K562 (cell line): ENCODE measurements around the gene PAFAH1B2.

Experiments used
- CCNT2 ChIP-seq: IDR thresholded peaks from 2 replicates; pipeline ENCODE4 v1.6.1; 2011; ENCODE audit warnings: borderline replicate concordance, low read depth, mild to moderate bottlenecking, moderate library complexity, mixed read lengths, low read length; ENCODE audit not compliant: insufficient read length; ENCODE audit errors: extremely low read depth
- CHD2 ChIP-seq: IDR thresholded peaks from 2 replicates; pipeline ENCODE4 v1.6.1; 2011; ENCODE audit warnings: low read depth, low read length
- ESRRB ChIP-seq: fragments of 250-450 bp; sonication (Bioruptor Pico); IDR thresholded peaks from 2 replicates; pipeline ENCODE4 v1.5.0; 2020; ENCODE audit warnings: mild to moderate bottlenecking, moderate library complexity, borderline replicate concordance
- ETS2 ChIP-seq: IDR thresholded peaks from 2 replicates; pipeline ENCODE4 v1.6.1; 2016; ENCODE audit warnings: borderline replicate concordance, missing genetic modification characterization, mild to moderate bottlenecking, moderate library complexity, missing compliant biosample characterization; ENCODE audit not compliant: poor library complexity, severe bottlenecking
- HCFC1 ChIP-seq: IDR thresholded peaks from 2 replicates; pipeline ENCODE4 v1.6.1; 2012; ENCODE audit warnings: low read depth, low read length, improper control_type of control experiment
- SIN3A ChIP-seq, 2 experiments: fragments of 150-350 bp in 1 of 2; IDR thresholded peaks; 2 replicates each; pipeline ENCODE4 v1.6.1; 2011 to 2016; ENCODE audit warnings: borderline replicate concordance in 2 of 2, low read depth in 2 of 2, low read length in 2 of 2, mild to moderate bottlenecking in 2 of 2, moderate library complexity in 2 of 2; ENCODE audit not compliant: control insufficient read depth in 1 of 2
- ZNF717 ChIP-seq: fragments of 250-450 bp; sonication (Bioruptor Pico); IDR thresholded peaks from 2 replicates; pipeline ENCODE4 v1.5.0; 2021
- TF ChIP-seq, protein P1 (sequence below), 3 experiments: IDR thresholded peaks in 2 of 3; conservative IDR thresholded peaks in 1 of 3; 2 replicates each; pipeline ENCODE4 v1.5.1; 2011 to 2012; ENCODE audit warnings: low read length in 3 of 3, mild to moderate bottlenecking in 3 of 3, control low read depth in 2 of 3, improper control_type of control experiment in 1 of 3, inconsistent platforms in 1 of 3, low read depth in 1 of 3, mixed read lengths in 1 of 3, moderate library complexity in 1 of 3; ENCODE audit not compliant: insufficient read depth in 2 of 3

DNA sequence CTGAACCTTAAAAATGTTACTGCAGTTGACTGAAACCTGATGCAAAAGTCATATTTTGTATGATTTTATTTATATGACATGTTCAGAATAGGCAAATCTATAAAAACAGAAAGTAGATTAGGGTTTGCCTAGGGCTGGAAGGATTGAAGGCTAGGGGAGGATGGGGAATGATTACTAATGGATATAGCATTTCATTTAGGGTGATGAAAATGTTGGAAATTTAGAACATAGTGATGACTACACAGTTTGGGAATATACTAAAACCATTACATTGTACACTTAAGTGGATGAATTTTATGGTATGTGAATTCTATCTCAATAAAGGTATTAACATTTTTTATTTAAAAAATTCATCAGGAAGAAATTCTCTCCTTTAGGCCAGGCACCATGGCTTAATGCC lies 22.9 kb upstream of the PAFAH1B2 start:
- no peak for TF ChIP-seq HCFC1
- TF ChIP-seq CCNT2: no peak
- TF ChIP-seq CHD2: no peak
- TF ChIP-seq ESRRB (CRISPR knock-in tag): no peak
- no peak for TF ChIP-seq SIN3A (IDR thresholded peaks at IDR 0.05; ENCODE audit: borderline replicate concordance in 2 of 2, control insufficient read depth in 1 of 2, low read depth in 2 of 2, low read length in 2 of 2)
- TF ChIP-seq ETS2 (tag): no peak
- TF ChIP-seq, protein P1, sequence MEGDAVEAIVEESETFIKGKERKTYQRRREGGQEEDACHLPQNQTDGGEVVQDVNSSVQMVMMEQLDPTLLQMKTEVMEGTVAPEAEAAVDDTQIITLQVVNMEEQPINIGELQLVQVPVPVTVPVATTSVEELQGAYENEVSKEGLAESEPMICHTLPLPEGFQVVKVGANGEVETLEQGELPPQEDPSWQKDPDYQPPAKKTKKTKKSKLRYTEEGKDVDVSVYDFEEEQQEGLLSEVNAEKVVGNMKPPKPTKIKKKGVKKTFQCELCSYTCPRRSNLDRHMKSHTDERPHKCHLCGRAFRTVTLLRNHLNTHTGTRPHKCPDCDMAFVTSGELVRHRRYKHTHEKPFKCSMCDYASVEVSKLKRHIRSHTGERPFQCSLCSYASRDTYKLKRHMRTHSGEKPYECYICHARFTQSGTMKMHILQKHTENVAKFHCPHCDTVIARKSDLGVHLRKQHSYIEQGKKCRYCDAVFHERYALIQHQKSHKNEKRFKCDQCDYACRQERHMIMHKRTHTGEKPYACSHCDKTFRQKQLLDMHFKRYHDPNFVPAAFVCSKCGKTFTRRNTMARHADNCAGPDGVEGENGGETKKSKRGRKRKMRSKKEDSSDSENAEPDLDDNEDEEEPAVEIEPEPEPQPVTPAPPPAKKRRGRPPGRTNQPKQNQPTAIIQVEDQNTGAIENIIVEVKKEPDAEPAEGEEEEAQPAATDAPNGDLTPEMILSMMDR (IDR thresholded peaks at IDR 0.05 in 2 of 3, conservative IDR thresholded peaks at IDR 0.05 in 1 of 3; ENCODE audit: insufficient read depth in 2 of 3, low read depth in 1 of 3, low read length in 3 of 3): no peak
- TF ChIP-seq ZNF717 (CRISPR knock-in tag): no peak
